Measurements from ENCODE around the gene SOD3.

SOD3 gene

DNA sequence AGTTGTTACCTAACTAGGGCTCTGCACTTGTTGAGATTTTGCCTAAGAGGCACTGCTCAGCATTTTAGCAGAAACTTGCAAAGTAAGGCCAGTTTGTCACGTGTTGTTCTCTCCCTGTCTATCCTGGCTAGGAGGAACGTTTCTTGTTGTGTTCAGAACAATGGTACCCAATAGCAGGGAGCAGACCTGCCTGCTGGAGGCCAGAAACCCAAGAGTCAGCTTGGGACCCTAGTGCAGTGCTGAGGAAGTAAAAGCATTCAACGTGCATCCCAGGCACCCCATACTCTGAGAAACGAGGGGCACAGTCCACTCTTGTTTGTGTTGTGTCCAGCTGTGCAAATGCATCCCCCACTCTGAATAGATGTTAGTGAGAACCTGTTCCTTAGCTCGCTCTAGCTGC, 42.4 kb downstream of the SOD3 start:
- H3K27ac ChIP-seq (ENCODE audit: low read depth, low read length), result no peak overlapping the region
- H3K4me1 ChIP-seq (ENCODE audit: control insufficient read depth in 5 of 5, insufficient read depth in 5 of 5, low read length in 5 of 5), result no peaks in the 10 kb centered on the region

DNA sequence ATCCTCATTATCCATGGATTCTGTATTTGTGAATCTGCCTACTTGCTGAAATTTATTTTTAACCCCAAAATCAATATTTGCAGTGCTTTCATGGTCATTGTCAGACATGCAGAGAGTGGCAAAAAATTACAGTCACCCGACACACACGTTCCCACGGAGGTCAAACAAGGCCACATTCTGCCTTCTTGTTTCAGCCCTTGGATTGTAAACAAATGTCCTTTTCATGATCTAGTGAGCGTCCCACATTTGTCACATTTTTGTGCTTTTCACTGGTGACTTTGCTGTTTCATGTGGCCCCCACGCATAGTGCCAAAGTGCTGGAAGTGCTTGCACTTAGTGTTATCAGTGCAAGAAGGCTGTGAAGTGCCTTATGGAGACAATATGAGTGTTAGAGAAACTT, 45.0 kb downstream of the SOD3 start:
- Histone ChIP-seq H3K4me3 (ENCODE audit: low read depth in 1 of 5, low read length in 5 of 5) (no peak overlapping the region), H3K4me1 (ENCODE audit: control insufficient read depth in 5 of 5, insufficient read depth in 5 of 5, low read length in 5 of 5) (peaks cover 0 to 3% (median 0%) of the 10 kb centered on the region in 5 donors), H3K9me3 (ENCODE audit: control insufficient read depth in 5 of 5, low read length in 5 of 5) (no peaks in the 10 kb centered on the region), H3K27me3 (ENCODE audit: control insufficient read depth in 5 of 5, insufficient read depth in 4 of 5, low read length in 5 of 5) (no peaks in the 10 kb centered on the region), H3K36me3 (ENCODE audit: control insufficient read depth in 5 of 5, insufficient read depth in 5 of 5, low read length in 5 of 5) (peaks cover 13 to 25% (median 16%) of the 10 kb centered on the region in 5 donors), H3K27ac (ENCODE audit: low read depth, low read length) (no peak overlapping the region), H3K9ac (ENCODE audit: low read length in 5 of 5) (no peak overlapping the region)

More for the DNA sequence above, 42.4 kb downstream of the SOD3 start:
- Histone ChIP-seq H3K4me3 (ENCODE audit: low read depth in 1 of 5, low read length in 5 of 5) (no peak overlapping the region), H3K9ac (ENCODE audit: low read length in 5 of 5) (no peak overlapping the region), H3K36me3 (ENCODE audit: control insufficient read depth in 5 of 5, insufficient read depth in 5 of 5, low read length in 5 of 5) (peaks cover 18 to 38% (median 28%) of the 10 kb centered on the region in 5 donors), H3K27me3 (ENCODE audit: control insufficient read depth in 5 of 5, insufficient read depth in 4 of 5, low read length in 5 of 5) (no peaks in the 10 kb centered on the region), H3K9me3 (ENCODE audit: control insufficient read depth in 5 of 5, low read length in 5 of 5) (no peaks in the 10 kb centered on the region)

DNA sequence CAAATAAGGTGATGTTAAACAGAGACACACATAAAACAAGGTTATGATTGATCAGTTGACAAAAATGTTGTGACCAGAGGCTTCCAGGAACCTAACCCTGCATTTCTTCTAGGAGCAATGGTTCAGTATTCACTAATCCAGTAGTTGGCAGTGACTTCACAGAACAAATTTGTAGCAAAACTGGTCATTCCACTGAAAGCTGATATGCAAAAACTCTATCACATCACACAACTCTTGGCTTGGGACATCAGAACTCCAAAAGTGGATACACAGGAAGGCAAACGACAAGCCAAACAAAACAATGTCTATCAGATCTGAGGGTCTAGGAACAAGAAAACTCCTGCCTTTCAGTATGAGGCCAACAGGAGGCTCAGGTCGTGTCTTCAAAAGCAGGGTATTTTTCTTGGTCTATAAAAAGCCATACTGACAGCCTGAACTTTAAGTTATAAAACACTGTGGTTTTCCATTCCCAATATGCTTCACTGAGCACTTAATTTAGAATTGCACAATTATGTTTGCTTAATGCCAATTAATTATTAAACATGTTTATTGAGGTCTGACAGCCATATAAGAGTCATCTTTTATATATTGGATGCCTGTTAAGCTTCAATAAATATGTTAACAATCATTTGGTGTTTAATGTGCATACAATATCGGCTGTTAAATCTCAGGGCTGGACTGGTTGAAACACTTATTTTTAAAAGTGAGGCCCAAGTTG, 45.6 kb downstream of the SOD3 start:
- Histone ChIP-seq H3K36me3 (ENCODE audit: control insufficient read depth in 5 of 5, insufficient read depth in 5 of 5, low read length in 5 of 5) (peaks cover 7 to 25% (median 16%) of the 10 kb centered on the region in 5 donors), H3K9ac (ENCODE audit: low read length in 5 of 5) (no peak overlapping the region), H3K4me3 (ENCODE audit: low read depth in 1 of 5, low read length in 5 of 5) (no peak overlapping the region), H3K27me3 (ENCODE audit: control insufficient read depth in 5 of 5, insufficient read depth in 4 of 5, low read length in 5 of 5) (no peaks in the 10 kb centered on the region), H3K27ac (ENCODE audit: low read depth, low read length) (no peak overlapping the region), H3K9me3 (ENCODE audit: control insufficient read depth in 5 of 5, low read length in 5 of 5) (no peaks in the 10 kb centered on the region), H3K4me1 (ENCODE audit: control insufficient read depth in 5 of 5, insufficient read depth in 5 of 5, low read length in 5 of 5) (peaks cover 0 to 3% (median 0%) of the 10 kb centered on the region in 5 donors)

DNA sequence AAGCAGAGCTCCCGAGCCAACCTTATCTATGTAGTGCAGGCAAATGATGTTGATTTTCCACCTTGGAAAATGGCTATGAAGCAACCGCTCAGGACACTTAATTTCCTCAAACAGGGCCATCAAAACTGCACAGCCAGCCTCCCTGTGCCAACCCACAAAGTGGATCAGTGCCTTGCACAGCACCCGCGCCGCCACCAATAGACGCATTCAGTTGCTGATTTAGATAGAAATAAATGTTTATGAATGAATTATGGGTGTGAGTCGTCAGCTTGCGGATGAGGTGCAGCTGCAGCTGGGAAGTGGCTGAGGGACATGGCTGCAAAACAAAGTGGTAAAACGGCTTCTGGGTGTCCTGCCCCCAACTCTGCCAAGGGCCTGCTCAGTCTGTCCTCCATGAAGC, 47.0 kb downstream of the SOD3 start:
- Histone ChIP-seq H3K9ac (ENCODE audit: low read length in 5 of 5) (no peak overlapping the region), H3K36me3 (ENCODE audit: control insufficient read depth in 5 of 5, insufficient read depth in 5 of 5, low read length in 5 of 5) (peaks cover 2 to 17% (median 11%) of the 10 kb centered on the region in 5 donors), H3K27me3 (ENCODE audit: control insufficient read depth in 5 of 5, insufficient read depth in 4 of 5, low read length in 5 of 5) (no peaks in the 10 kb centered on the region), H3K4me3 (ENCODE audit: low read depth in 1 of 5, low read length in 5 of 5) (no peak overlapping the region), H3K4me1 (ENCODE audit: control insufficient read depth in 5 of 5, insufficient read depth in 5 of 5, low read length in 5 of 5) (peaks cover 0 to 3% (median 0%) of the 10 kb centered on the region in 5 donors), H3K27ac (ENCODE audit: low read depth, low read length) (no peak overlapping the region), H3K9me3 (ENCODE audit: control insufficient read depth in 5 of 5, low read length in 5 of 5) (no peaks in the 10 kb centered on the region)

GRCh38 chr4:24843096-24843495, 47.7 kb downstream of the SOD3 start:
- H3K4me1 ChIP-seq (ENCODE audit: control insufficient read depth in 5 of 5, insufficient read depth in 5 of 5, low read length in 5 of 5), result peaks cover 0 to 3% (median 0%) of the 10 kb centered on the region in 5 donors
- H3K9ac ChIP-seq (ENCODE audit: low read length in 5 of 5), result no peak overlapping the region
- peaks cover under 1 to 9% (median 5%) of the 10 kb centered on the region in 5 donors for H3K36me3 ChIP-seq (ENCODE audit: control insufficient read depth in 5 of 5, insufficient read depth in 5 of 5, low read length in 5 of 5)
- H3K9me3 ChIP-seq (ENCODE audit: control insufficient read depth in 5 of 5, low read length in 5 of 5), result no peaks in the 10 kb centered on the region
- H3K4me3 ChIP-seq (ENCODE audit: low read depth in 1 of 5, low read length in 5 of 5), result no peak overlapping the region
- H3K27ac ChIP-seq (ENCODE audit: low read depth, low read length), result no peak overlapping the region
- H3K27me3 ChIP-seq (ENCODE audit: control insufficient read depth in 5 of 5, insufficient read depth in 4 of 5, low read length in 5 of 5), result no peaks in the 10 kb centered on the region

GRCh38 chr4:24845132-24845531, 49.8 kb downstream of the SOD3 start:
- Histone ChIP-seq H3K4me3 (ENCODE audit: low read depth in 1 of 5, low read length in 5 of 5) (no peak overlapping the region), H3K27me3 (ENCODE audit: control insufficient read depth in 5 of 5, insufficient read depth in 4 of 5, low read length in 5 of 5) (no peaks in the 10 kb centered on the region), H3K36me3 (ENCODE audit: control insufficient read depth in 5 of 5, insufficient read depth in 5 of 5, low read length in 5 of 5) (peaks cover 0 to 13% (median 5%) of the 10 kb centered on the region in 5 donors), H3K9ac (ENCODE audit: low read length in 5 of 5) (no peak overlapping the region), H3K9me3 (ENCODE audit: control insufficient read depth in 5 of 5, low read length in 5 of 5) (no peaks in the 10 kb centered on the region), H3K27ac (ENCODE audit: low read depth, low read length) (no peak overlapping the region), H3K4me1 (ENCODE audit: control insufficient read depth in 5 of 5, insufficient read depth in 5 of 5, low read length in 5 of 5) (peaks cover 0 to 3% (median 0%) of the 10 kb centered on the region in 5 donors)

- no peak overlapping the region for H3K4me3 ChIP-seq (ENCODE audit: low read depth in 1 of 5, low read length in 5 of 5)
- H3K9ac ChIP-seq (ENCODE audit: low read length in 5 of 5), result no peak overlapping the region
- H3K4me1 ChIP-seq (ENCODE audit: control insufficient read depth in 5 of 5, insufficient read depth in 5 of 5, low read length in 5 of 5), result peaks cover 0 to 10% (median 0%) of the 10 kb centered on the region in 5 donors
- H3K27me3 ChIP-seq (ENCODE audit: control insufficient read depth in 5 of 5, insufficient read depth in 4 of 5, low read length in 5 of 5), result no peaks in the 10 kb centered on the region
- H3K36me3 ChIP-seq (ENCODE audit: control insufficient read depth in 5 of 5, insufficient read depth in 5 of 5, low read length in 5 of 5), result peaks cover 2 to 16% (median 5%) of the 10 kb centered on the region in 5 donors
- no peaks in the 10 kb centered on the region for H3K9me3 ChIP-seq (ENCODE audit: control insufficient read depth in 5 of 5, low read length in 5 of 5)
- no peak overlapping the region for H3K27ac ChIP-seq (ENCODE audit: low read depth, low read length)
Measured at GRCh38 chr4:24845902-24846301, 50.5 kb downstream of the SOD3 start.

- no peak overlapping the region for H3K27ac ChIP-seq (ENCODE audit: low read depth, low read length)
- no peaks in the 10 kb centered on the region for H3K9me3 ChIP-seq (ENCODE audit: control insufficient read depth in 5 of 5, low read length in 5 of 5)
- H3K27me3 ChIP-seq (ENCODE audit: control insufficient read depth in 5 of 5, insufficient read depth in 4 of 5, low read length in 5 of 5), result no peaks in the 10 kb centered on the region
- no peak overlapping the region for H3K4me3 ChIP-seq (ENCODE audit: low read depth in 1 of 5, low read length in 5 of 5)
- H3K9ac ChIP-seq (ENCODE audit: low read length in 5 of 5), result no peak overlapping the region
- peaks cover 0 to 14% (median 3%) of the 10 kb centered on the region in 5 donors for H3K36me3 ChIP-seq (ENCODE audit: control insufficient read depth in 5 of 5, insufficient read depth in 5 of 5, low read length in 5 of 5)
- peaks cover 0 to 12% (median 0%) of the 10 kb centered on the region in 5 donors for H3K4me1 ChIP-seq (ENCODE audit: control insufficient read depth in 5 of 5, insufficient read depth in 5 of 5, low read length in 5 of 5)
Measured at GRCh38 chr4:24846716-24847115, 51.3 kb downstream of the SOD3 start.

DNA sequence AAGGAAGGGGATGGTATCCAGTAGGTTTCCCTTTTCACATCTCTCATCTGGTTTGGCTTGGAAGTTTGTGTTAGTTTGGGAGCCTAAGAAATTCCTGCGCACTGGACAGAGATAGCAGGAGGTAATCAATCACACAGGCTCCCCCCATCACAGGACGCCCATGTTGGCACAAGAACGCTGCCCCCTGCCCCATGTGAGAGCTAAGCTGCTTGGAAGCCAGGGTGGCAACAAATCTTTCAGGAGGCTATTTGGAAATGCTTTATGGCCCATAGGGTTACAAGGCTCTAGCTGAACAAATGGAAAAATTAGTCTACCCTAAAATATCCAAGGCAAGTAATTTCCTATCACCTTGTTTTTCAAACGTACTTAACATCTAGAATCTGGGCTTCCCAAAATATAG, 54.0 kb downstream of the SOD3 start:
- no peak overlapping the region for H3K9ac ChIP-seq (ENCODE audit: low read length in 5 of 5)
- H3K27me3 ChIP-seq (ENCODE audit: control insufficient read depth in 5 of 5, insufficient read depth in 4 of 5, low read length in 5 of 5), result no peaks in the 10 kb centered on the region
- H3K27ac ChIP-seq (ENCODE audit: low read depth, low read length), result no peak overlapping the region
- peaks cover 0 to 11% (median 3%) of the 10 kb centered on the region in 5 donors for H3K36me3 ChIP-seq (ENCODE audit: control insufficient read depth in 5 of 5, insufficient read depth in 5 of 5, low read length in 5 of 5)
- no peak overlapping the region for H3K4me3 ChIP-seq (ENCODE audit: low read depth in 1 of 5, low read length in 5 of 5)
- no peaks in the 10 kb centered on the region for H3K9me3 ChIP-seq (ENCODE audit: control insufficient read depth in 5 of 5, low read length in 5 of 5)
- H3K4me1 ChIP-seq (ENCODE audit: control insufficient read depth in 5 of 5, insufficient read depth in 5 of 5, low read length in 5 of 5), result peaks cover 0 to 9% (median 0%) of the 10 kb centered on the region in 5 donors

GRCh38 chr4:24849756-24850155, 54.4 kb downstream of the SOD3 start:
- H3K4me1 ChIP-seq (ENCODE audit: control insufficient read depth in 5 of 5, insufficient read depth in 5 of 5, low read length in 5 of 5), result peaks cover 0 to 9% (median 0%) of the 10 kb centered on the region in 5 donors
- no peaks in the 10 kb centered on the region for H3K9me3 ChIP-seq (ENCODE audit: control insufficient read depth in 5 of 5, low read length in 5 of 5)
- no peak overlapping the region for H3K27ac ChIP-seq (ENCODE audit: low read depth, low read length)
- peaks cover 0 to 11% (median 3%) of the 10 kb centered on the region in 5 donors for H3K36me3 ChIP-seq (ENCODE audit: control insufficient read depth in 5 of 5, insufficient read depth in 5 of 5, low read length in 5 of 5)
- H3K9ac ChIP-seq (ENCODE audit: low read length in 5 of 5), result no peak overlapping the region
- no peak overlapping the region for H3K4me3 ChIP-seq (ENCODE audit: low read depth in 1 of 5, low read length in 5 of 5)
- H3K27me3 ChIP-seq (ENCODE audit: control insufficient read depth in 5 of 5, insufficient read depth in 4 of 5, low read length in 5 of 5), result no peaks in the 10 kb centered on the region

Measured in subcutaneous abdominal adipose tissue (tissue), 5 donors.